GM13977 (cell line): ENCODE data around the gene NEK7.

Source experiments
- DNase-seq: peaks from one replicate; pipeline ENCODE4 v3.0.0; 2012; ENCODE audit warnings: low spot score
- CTCF ChIP-seq: IDR thresholded peaks from 2 replicates; pipeline ENCODE4 v1.5.1; 2012; ENCODE audit warnings: mild to moderate bottlenecking, control low read depth; ENCODE audit not compliant: insufficient read depth; ENCODE audit errors: extremely low read depth, missing control alignments
- in situ Hi-C: fragments of 300-500 bp; cut with MboI; formaldehyde crosslinking; loops from one replicate; pipeline ENCODE4 v1.12.0; 2022; ENCODE audit warnings: low sequenced_read_pairs, low pct_unique_long_range_greater_than_20kb, mixed read lengths, inconsistent platforms; ENCODE audit not compliant: unreplicated experiment

Gene NEK7

GRCh38 chr1:198158735-198159589, 2.2 kb downstream of the NEK7 start:
- peak; percentile 85 for DNase-seq
- in situ Hi-C loops: loop anchor here (25.0 kb wide), 1 partner anchor 528 kb away; no protein-coding TSS in a partner anchor
- TF ChIP-seq CTCF: no peak

GRCh38 chr1:198160222-198160621, 3.4 kb downstream of the NEK7 start:
- DNase-seq: no peak
- no peak for TF ChIP-seq CTCF
- in situ Hi-C loops: loop anchor here (25.0 kb wide), 1 partner anchor 527 kb away; no protein-coding TSS in a partner anchor

GRCh38 chr1:198160946-198161614, 4.3 kb downstream of the NEK7 start:
- in situ Hi-C loops: loop anchor here (25.0 kb wide), 1 partner anchor 526 kb away; no protein-coding TSS in a partner anchor
- TF ChIP-seq CTCF: no peak
- no peak for DNase-seq

GRCh38 chr1:198161718-198162090, 4.9 kb downstream of the NEK7 start:
- TF ChIP-seq CTCF: no peak
- no peak for DNase-seq
- in situ Hi-C loops: loop anchor here (25.0 kb wide), 1 partner anchor 526 kb away; no protein-coding TSS in a partner anchor

- no peak for DNase-seq
- in situ Hi-C loops: loop anchor here (25.0 kb wide), 1 partner anchor 525 kb away; no protein-coding TSS in a partner anchor
- no peak for TF ChIP-seq CTCF
Measured at GRCh38 chr1:198162091-198162767, 5.4 kb downstream of the NEK7 start.

- in situ Hi-C loops: loop anchor here (25.0 kb wide), 1 partner anchor 521 kb away; no protein-coding TSS in a partner anchor
- no peak for DNase-seq
- TF ChIP-seq CTCF: no peak
Measured at GRCh38 chr1:198165927-198166647, 9.3 kb downstream of the NEK7 start.
